Mucosa of stomach (tissue), 1 donor: ENCODE results near the gene ANKRD35.

Experiments used
- H3K27me3 ChIP-seq: one replicate; pipeline ENCODE4 v1.7.0; 2013; ENCODE audit warnings: mild to moderate bottlenecking, low read length; ENCODE audit not compliant: control insufficient read depth, insufficient read depth
- H3K36me3 ChIP-seq: one replicate; pipeline ENCODE4 v1.7.0; 2013; ENCODE audit warnings: low read length; ENCODE audit not compliant: control insufficient read depth, insufficient read depth
- H3K4me1 ChIP-seq: one replicate; pipeline ENCODE4 v1.7.0; 2013; ENCODE audit warnings: mild to moderate bottlenecking, low read length; ENCODE audit not compliant: control insufficient read depth, insufficient read depth
- H3K4me3 ChIP-seq: one replicate; pipeline ENCODE4 v1.7.0; 2013; ENCODE audit warnings: low read length
- H3K9ac ChIP-seq: one replicate; pipeline ENCODE4 v1.7.0; 2013; ENCODE audit warnings: mild to moderate bottlenecking, low read length, moderate library complexity
- H3K9me3 ChIP-seq: one replicate; pipeline ENCODE4 v1.7.0; 2013; ENCODE audit warnings: mild to moderate bottlenecking, low read length, moderate library complexity; ENCODE audit not compliant: control insufficient read depth
- donor health status: Pancreatic carcinoma.

ANKRD35 gene

GRCh38 chr1:145871994-145872924 lies 13.4 kb downstream of the ANKRD35 start:
- Histone ChIP-seq H3K4me1 (peaks cover 5% of the 10 kb centered on the region), H3K36me3 (no peaks in the 10 kb centered on the region), H3K9me3 (no peaks in the 10 kb centered on the region), H3K27me3 (no peaks in the 10 kb centered on the region), H3K4me3 (peak overlapping the region; percentile 36), H3K9ac (peak overlapping the region; percentile 64)

GRCh38 chr1:145868232-145868631 lies 17.4 kb downstream of the ANKRD35 start:
- Histone ChIP-seq H3K9me3 (no peaks in the 10 kb centered on the region), H3K27me3 (no peaks in the 10 kb centered on the region), H3K9ac (no peak overlapping the region), H3K4me1 (peaks cover 4% of the 10 kb centered on the region), H3K4me3 (no peak overlapping the region), H3K36me3 (no peaks in the 10 kb centered on the region)

GRCh38 chr1:145863282-145864018 lies 22.2 kb downstream of the ANKRD35 start:
- H3K9ac ChIP-seq = no peak overlapping the region
- no peak overlapping the region for H3K4me3 ChIP-seq
- no peaks in the 10 kb centered on the region for H3K27me3 ChIP-seq
- H3K4me1 ChIP-seq = peaks cover 15% of the 10 kb centered on the region
- H3K36me3 ChIP-seq = no peaks in the 10 kb centered on the region
- H3K9me3 ChIP-seq = no peaks in the 10 kb centered on the region

GRCh38 chr1:145859491-145860023 lies 26.1 kb downstream of the ANKRD35 start:
- peak overlapping the region; percentile 80 for H3K9ac ChIP-seq

GRCh38 chr1:145858901-145859490 lies 26.7 kb downstream of the ANKRD35 start, which contains the start of gene PIAS3:
Gene PIAS3 (minus strand): TSS chr1:145859081. CDS start chr1:145858990, 91 bp downstream.
- peak within 1 kb of the TSS; percentile 80 for H3K9ac ChIP-seq
- peaks cover 15% of the 10 kb centered on the region for H3K36me3 ChIP-seq
- H3K27me3 ChIP-seq = no peaks in the 10 kb centered on the region
- H3K9me3 ChIP-seq = no peaks in the 10 kb centered on the region
- peaks cover 27% of the 10 kb centered on the region for H3K4me1 ChIP-seq
- H3K4me3 ChIP-seq = peak within 1 kb of the TSS; percentile 93

More at GRCh38 chr1:145859491-145860023, 26.1 kb downstream of the ANKRD35 start:
- peaks cover 9% of the 10 kb centered on the region for H3K36me3 ChIP-seq
- peaks cover 27% of the 10 kb centered on the region for H3K4me1 ChIP-seq
- no peaks in the 10 kb centered on the region for H3K9me3 ChIP-seq
- peak overlapping the region; percentile 93 for H3K4me3 ChIP-seq
- H3K27me3 ChIP-seq = no peaks in the 10 kb centered on the region

- Histone ChIP-seq H3K4me1 (peaks cover 27% of the 10 kb centered on the region), H3K9me3 (no peaks in the 10 kb centered on the region), H3K4me3 (peak overlapping the region; percentile 93), H3K36me3 (peaks cover 20% of the 10 kb centered on the region), H3K9ac (peak overlapping the region; percentile 80), H3K27me3 (no peaks in the 10 kb centered on the region)
These were observed 27.3 kb downstream of the ANKRD35 start for GRCh38 chr1:145858238-145858900.

GRCh38 chr1:145857170-145857569 lies 28.5 kb downstream of the ANKRD35 start:
- no peak overlapping the region for H3K4me3 ChIP-seq
- H3K27me3 ChIP-seq = no peaks in the 10 kb centered on the region
- peaks cover 27% of the 10 kb centered on the region for H3K4me1 ChIP-seq
- H3K36me3 ChIP-seq = peaks cover 20% of the 10 kb centered on the region
- no peak overlapping the region for H3K9ac ChIP-seq
- no peaks in the 10 kb centered on the region for H3K9me3 ChIP-seq

GRCh38 chr1:145855426-145855948 lies 30.2 kb downstream of the ANKRD35 start:
- no peak overlapping the region for H3K9ac ChIP-seq
- no peak overlapping the region for H3K4me3 ChIP-seq
- no peaks in the 10 kb centered on the region for H3K27me3 ChIP-seq
- H3K4me1 ChIP-seq = peaks cover 22% of the 10 kb centered on the region
- H3K9me3 ChIP-seq = no peaks in the 10 kb centered on the region
- peaks cover 25% of the 10 kb centered on the region for H3K36me3 ChIP-seq

GRCh38 chr1:145849356-145850160 lies 36.1 kb downstream of the ANKRD35 start:
- Histone ChIP-seq H3K4me1 (peaks cover 17% of the 10 kb centered on the region), H3K36me3 (peaks cover 17% of the 10 kb centered on the region)

GRCh38 chr1:145847827-145848226 lies 37.8 kb downstream of the ANKRD35 start:
- peaks cover 6% of the 10 kb centered on the region for H3K36me3 ChIP-seq
- no peak overlapping the region for H3K4me3 ChIP-seq
- no peak overlapping the region for H3K9ac ChIP-seq
- no peaks in the 10 kb centered on the region for H3K9me3 ChIP-seq
- H3K4me1 ChIP-seq = peaks cover 18% of the 10 kb centered on the region
- H3K27me3 ChIP-seq = no peaks in the 10 kb centered on the region

More at GRCh38 chr1:145849356-145850160, 36.1 kb downstream of the ANKRD35 start:
- Histone ChIP-seq H3K27me3 (no peaks in the 10 kb centered on the region), H3K9ac (no peak overlapping the region), H3K4me3 (no peak overlapping the region), H3K9me3 (no peaks in the 10 kb centered on the region)
